Astrocyte of the cerebellum (primary cell): ENCODE measurements around the gene ADIPOR1.
"Not testable (repeated sequence)": the region's sequence is repeated elsewhere in the genome, so short reads cannot be mapped to it uniquely, and the experiment has no call there.

Experiments
- DNase-seq: peaks from one replicate; pipeline ENCODE4 v3.0.0-alpha.2; 2011; ENCODE audit warnings: low read depth
- H3K4me3 ChIP-seq: 2 replicates; pipeline ENCODE4 v1.5.1; 2011; ENCODE audit warnings: mild to moderate bottlenecking, low read depth, low read length, moderate library complexity
- in situ Hi-C: cut with HindIII; loops from 2 replicates; pipeline ENCODE4 v1.10.0; 2017; ENCODE audit warnings: low sequenced_read_pairs
- TF ChIP-seq, protein P1 (sequence below): IDR thresholded peaks from 2 replicates; pipeline ENCODE4 v1.5.1; 2012; ENCODE audit warnings: low read length, low read depth, moderate library complexity, mild to moderate bottlenecking; ENCODE audit errors: missing control alignments

Gene ADIPOR1

DNA sequence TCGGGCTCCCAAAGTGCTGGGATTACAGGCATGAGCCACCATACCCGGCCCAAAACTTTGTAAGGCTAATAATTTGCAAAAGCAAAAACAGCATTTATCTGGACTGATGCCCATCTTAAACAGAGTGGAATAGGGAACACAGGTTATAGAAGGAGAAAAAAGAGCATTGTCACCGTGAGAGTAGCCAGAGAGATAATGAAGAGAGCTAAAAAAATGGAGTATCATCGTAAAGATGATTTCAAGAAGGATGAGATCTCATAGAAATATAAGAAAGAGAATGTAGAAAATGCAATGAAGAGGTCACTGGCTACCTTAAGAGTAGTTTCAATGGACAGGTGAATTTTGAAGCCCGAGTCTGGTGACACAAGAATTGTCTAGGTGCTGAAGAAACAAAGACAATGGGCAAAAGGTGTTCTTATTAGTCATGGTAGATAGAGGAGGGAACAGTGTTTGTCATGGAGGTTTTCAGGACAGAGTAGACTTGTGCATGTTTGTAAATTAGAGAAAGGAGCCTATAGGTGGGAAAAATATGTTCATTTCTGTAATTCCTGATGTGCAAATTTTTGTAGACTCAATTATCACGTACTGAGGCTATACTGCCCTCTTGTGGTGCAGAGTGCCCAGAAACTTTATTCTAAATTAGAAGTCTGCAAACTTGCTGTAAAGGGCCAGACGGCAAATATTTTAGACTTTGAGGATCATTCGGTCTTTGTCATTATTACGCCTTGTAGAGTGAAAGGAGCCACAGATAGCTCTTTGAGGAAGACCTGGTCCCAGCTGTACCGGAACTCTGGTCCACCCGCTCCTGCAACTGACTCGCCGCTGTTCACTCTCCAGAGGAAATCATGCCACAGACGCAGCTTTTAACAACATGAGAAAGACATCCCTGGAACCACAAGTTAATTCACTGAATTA lies 41.0 kb upstream of the ADIPOR1 start:
- no peak overlapping the region for H3K4me3 ChIP-seq
- in situ Hi-C loops = no loop called here
- TF ChIP-seq, protein P1, sequence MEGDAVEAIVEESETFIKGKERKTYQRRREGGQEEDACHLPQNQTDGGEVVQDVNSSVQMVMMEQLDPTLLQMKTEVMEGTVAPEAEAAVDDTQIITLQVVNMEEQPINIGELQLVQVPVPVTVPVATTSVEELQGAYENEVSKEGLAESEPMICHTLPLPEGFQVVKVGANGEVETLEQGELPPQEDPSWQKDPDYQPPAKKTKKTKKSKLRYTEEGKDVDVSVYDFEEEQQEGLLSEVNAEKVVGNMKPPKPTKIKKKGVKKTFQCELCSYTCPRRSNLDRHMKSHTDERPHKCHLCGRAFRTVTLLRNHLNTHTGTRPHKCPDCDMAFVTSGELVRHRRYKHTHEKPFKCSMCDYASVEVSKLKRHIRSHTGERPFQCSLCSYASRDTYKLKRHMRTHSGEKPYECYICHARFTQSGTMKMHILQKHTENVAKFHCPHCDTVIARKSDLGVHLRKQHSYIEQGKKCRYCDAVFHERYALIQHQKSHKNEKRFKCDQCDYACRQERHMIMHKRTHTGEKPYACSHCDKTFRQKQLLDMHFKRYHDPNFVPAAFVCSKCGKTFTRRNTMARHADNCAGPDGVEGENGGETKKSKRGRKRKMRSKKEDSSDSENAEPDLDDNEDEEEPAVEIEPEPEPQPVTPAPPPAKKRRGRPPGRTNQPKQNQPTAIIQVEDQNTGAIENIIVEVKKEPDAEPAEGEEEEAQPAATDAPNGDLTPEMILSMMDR = peak; percentile 74
- DNase-seq = peak; percentile 26

DNA sequence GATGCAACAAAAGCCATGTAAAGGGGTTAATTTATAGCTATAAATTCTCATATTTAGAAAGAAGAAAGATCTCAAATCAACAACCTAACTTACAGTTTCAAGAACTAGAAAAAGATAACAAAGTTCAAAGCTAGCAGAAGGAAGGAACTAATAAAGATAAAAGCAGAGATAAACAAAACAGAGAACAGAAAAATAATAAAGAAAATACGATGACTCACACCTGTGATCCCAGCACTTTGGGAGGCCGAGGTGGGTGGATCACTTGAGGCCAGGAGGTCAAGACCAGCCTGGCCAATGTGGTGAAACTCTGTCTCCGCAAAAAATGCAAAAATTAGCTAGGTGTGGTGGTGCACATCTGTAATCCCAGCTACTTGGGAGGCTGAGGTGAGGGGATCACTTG lies 36.6 kb upstream of the ADIPOR1 start:
- TF ChIP-seq, protein P1 = no peak
- in situ Hi-C loops = no loop called here
- DNase-seq = no peak

DNA sequence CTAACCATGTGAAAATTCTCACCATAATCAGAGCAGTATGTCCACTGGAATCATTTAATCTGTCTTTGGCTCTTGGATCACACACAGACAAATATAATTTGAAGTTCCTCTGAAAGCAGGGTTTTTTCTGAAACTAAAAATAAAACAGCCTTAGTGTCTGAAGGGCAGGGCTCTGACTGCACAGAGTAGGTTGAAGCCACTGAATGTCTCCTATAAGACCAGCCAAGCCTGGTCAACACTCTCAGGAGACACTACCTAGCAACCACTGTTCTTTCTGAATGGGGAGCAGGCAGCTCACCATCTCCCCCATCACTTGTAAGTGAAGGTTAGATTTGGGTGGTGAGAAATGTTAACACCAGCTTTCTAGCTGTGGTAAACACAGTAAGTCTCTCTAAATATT lies 33.0 kb upstream of the ADIPOR1 start:
- TF ChIP-seq, protein P1 = no peak
- in situ Hi-C loops = no loop called here
- no peak for DNase-seq
- H3K4me3 ChIP-seq = no peak overlapping the region

More for the DNA sequence above, 36.6 kb upstream of the ADIPOR1 start:
- H3K4me3 ChIP-seq = no peak overlapping the region

DNA sequence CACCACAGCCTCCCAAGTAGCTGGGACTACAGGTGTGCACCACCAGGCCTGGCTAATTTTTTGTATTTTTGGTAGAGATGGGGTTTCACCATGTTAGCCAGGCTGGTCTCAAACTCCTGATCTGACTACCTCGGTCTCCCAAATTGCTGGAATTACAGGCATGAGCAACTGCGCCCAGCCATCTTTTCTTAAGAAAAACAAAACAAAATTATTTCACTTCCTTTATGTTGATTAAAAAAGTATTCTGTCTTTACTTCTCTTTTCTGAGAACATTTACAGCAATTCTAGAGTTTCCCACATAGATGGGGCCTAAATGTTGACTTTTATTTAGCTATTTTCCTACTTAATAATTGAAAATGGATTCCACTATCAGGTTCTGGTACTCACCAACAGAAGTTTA lies 31.8 kb upstream of the ADIPOR1 start:
- in situ Hi-C loops = no loop called here
- TF ChIP-seq, protein P1 = no peak
- H3K4me3 ChIP-seq = no peak overlapping the region
- DNase-seq = no peak

DNA sequence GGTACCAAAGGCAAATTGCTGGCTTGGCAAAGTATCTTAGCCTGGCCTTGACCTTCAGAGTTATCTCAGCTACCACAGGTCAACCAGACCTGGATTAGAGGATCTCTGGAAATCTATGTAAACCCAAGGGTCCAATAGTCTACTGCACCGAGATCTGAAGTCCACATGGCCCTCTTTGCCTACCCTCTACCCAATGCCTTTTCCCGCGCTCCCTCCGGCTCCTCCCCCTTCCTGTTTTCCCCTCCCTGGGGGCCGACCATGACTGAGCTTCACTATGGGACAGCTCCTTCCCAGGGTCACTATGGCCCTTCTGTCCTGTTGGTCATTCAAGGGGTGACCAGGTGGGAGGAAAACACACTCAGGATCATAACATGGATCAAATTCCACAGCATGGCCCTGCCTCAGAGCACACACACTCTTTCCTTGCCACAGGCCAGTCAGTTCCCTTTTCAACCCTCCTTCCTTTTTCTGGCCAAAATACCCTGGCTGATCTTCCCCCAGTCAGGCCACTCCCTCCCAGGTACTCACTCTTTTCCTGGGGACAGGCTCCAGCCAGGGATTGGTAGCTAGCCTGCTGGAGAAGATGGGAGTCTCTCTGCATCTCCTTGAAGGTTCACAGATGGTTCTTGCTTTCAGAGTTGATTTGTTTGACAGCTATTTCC lies 29.9 kb upstream of the ADIPOR1 start:
- in situ Hi-C loops = no loop called here
- TF ChIP-seq, protein P1 = no peak
- no peak overlapping the region for H3K4me3 ChIP-seq
- no peak for DNase-seq

DNA sequence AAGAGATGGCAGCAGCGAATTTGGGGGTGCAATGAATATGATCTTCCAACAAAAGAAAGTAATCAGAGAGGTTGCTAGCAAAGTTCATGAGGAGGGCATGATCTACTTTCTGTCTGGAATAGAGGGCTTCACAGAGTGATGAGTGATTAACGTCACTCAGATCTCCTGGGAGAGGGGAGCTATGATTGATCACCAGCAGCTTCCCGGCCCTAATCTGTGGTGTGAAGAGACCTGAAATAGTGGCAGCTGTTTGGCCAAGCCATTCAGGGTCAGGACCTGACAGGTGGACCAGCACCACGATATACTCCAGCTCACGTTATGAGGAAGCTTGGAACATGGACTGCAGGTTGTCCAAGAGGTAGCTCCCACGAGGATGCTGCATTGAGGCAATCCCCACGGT lies 29.1 kb upstream of the ADIPOR1 start:
- DNase-seq = no peak
- no peak overlapping the region for H3K4me3 ChIP-seq
- in situ Hi-C loops = no loop called here
- TF ChIP-seq, protein P1 = no peak

DNA sequence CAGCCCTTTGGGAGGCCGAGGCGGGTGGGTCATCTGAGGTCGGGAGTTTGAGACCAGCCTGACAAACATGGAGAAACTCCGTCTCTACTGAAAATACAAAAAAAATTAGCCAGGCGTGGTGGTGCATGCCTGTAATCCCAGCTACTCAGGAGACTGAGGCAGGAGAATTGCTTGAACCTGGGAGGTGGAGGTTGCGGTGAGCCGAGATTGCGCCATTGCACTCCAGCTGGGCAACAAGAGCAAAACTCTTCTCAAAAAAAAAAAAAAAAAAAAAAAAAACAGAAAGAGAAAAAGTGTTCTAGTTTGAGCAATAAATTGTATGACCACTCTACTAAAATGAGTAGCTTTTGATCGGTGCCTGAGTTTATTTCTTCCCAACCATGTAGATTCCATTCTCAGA lies 28.0 kb upstream of the ADIPOR1 start:
- in situ Hi-C loops, DNase-seq, H3K4me3 ChIP-seq: not testable (repeated sequence)
